ENCODE results near the gene MMP24OS. TPM values are rescaled to one million over a fixed set of nuclear protein-coding genes. Genes with fewer than 3 reads are reported as not detected.
A peak's percentile ranks its signal among the peaks of the same experiment; 100 is the strongest.

MMP24OS gene
- total and polyA plus RNA-seq, 10 of the 15 experiments (the other 5 are each of a cell fraction or from before 2014, with no cell fraction given), result 2.0 to 30.9 (median 10.9) TPM

- peak; percentile 73 for TF ChIP-seq NKRF (conservative IDR thresholded peaks at IDR 0.05)
- TF ChIP-seq POLR2AphosphoS5 (IDR thresholded peaks at IDR 0.05; ENCODE audit: low read length), result peak; percentile 82; the same call in 1 of the 2 replicates
- TF ChIP-seq RUNX3 (IDR thresholded peaks at IDR 0.05; ENCODE audit: low read length), result peak; percentile 52
- no peak for TF ChIP-seq SUPT20H (IDR thresholded peaks at IDR 0.05; ENCODE audit: borderline replicate concordance, control insufficient read depth, low read depth, low read length)
- TF ChIP-seq SP1 (IDR thresholded peaks at IDR 0.05; ENCODE audit: low read depth, low read length), result no peak
- TF ChIP-seq MEF2B (IDR thresholded peaks at IDR 0.05; ENCODE audit: partially characterized antibody, poor library complexity, severe bottlenecking), result no peak
- TF ChIP-seq HSF1 (IDR thresholded peaks at IDR 0.05; ENCODE audit: low read depth, low read length), result no peak
- peak; percentile 84 for TF ChIP-seq MXI1 (IDR thresholded peaks at IDR 0.05; ENCODE audit: low read depth, low read length)
These were observed 6.5 kb upstream of the MMP24OS start, which contains the start of gene EIF6 (continued) for GRCh38 chr20:35284267-35284991.
